Activated CD4-positive, alpha-beta T cell treated with anti-CD3 and anti-CD28 coated beads, Interleukin-2, amount 10 ng/mL, durations not matched to agents 7 days and 5 days (primary cell): ENCODE results near the gene CSNK2A1. TPM values are rescaled to one million over a fixed set of nuclear protein-coding genes. Genes with fewer than 3 reads are reported as not detected.

Experiments used
- total RNA-seq, 2 experiments: library from RNA; stranded (reverse); gene quantifications; one replicate each; pipeline ENCODE4 v1.2.3, GENCODE V29; 2021

Gene CSNK2A1
- total RNA-seq, 2 experiments from 2014 or later = 111 to 133 TPM

Other genes starting within 250 kb of the CSNK2A1 start
- 10 to 100 TPM; 26.4 to 27.1 TPM for gene ZCCHC3, start 246.2 kb downstream of the CSNK2A1 start, total RNA-seq
- gene SOX12, start 218.2 kb downstream of the CSNK2A1 start, total RNA-seq = 1 to 10 TPM; 5.6 to 6.0 TPM
- gene NRSN2, start 196.7 kb downstream of the CSNK2A1 start, total RNA-seq = 1 to 10 TPM in 1 of 2 experiments, under 1 TPM in 1; 0.87 to 1.2 TPM
- gene TRIB3, start 163.0 kb downstream of the CSNK2A1 start, total RNA-seq = 10 to 100 TPM; 16.0 to 18.8 TPM
- 100 to 1,000 TPM; 135 to 155 TPM for gene RBCK1, start 135.5 kb downstream of the CSNK2A1 start, total RNA-seq
- gene TBC1D20, start 81.3 kb downstream of the CSNK2A1 start, total RNA-seq = 10 to 100 TPM; 29.3 to 31.6 TPM
- not detected for gene TCF15, start 66.5 kb upstream of the CSNK2A1 start, total RNA-seq
- 10 to 100 TPM; 11.5 to 12.9 TPM for gene SRXN1, start 109.4 kb upstream of the CSNK2A1 start, total RNA-seq
- gene SCRT2, start 132.0 kb upstream of the CSNK2A1 start, total RNA-seq = not detected
- not detected for gene SLC52A3, start 224.7 kb upstream of the CSNK2A1 start, total RNA-seq